Measurements from ENCODE around the gene USF2. TPM values are rescaled to one million over a fixed set of nuclear protein-coding genes. Genes with fewer than 3 reads are reported as not detected.

Gene USF2
- total and polyA plus RNA-seq, 8 donors = 26.8 to 109 (median 86.0) TPM

GRCh38 chr19:35291916-35292315 is 23.2 kb downstream of the USF2 start, which contains the start of gene MAG:
Gene MAG (plus strand): TSS chr19:35292161. CDS start chr19:35295409, 3,248 bp downstream.
- no peak within 1 kb of the TSS for H3K4me3 ChIP-seq
- WGBS, 5 donors = 64 to 81% (median 65%) methylated on average over 10 to 12 of the region's 12 CpGs
- no peak within 1 kb of the TSS for H3K27ac ChIP-seq
- peaks cover 0 to 67% (median 20%) of the 10 kb centered on the region in 3 donors for H3K27me3 ChIP-seq
- intact Hi-C loops (cut with DNase I; ENCODE audit: low total_unique reads) = no loop called here
- DNase-seq = no peak
- H3K4me1 ChIP-seq = no peaks in the 10 kb centered on the region
- H3K36me3 ChIP-seq = no peaks in the 10 kb centered on the region
- TF ChIP-seq CTCF (IDR thresholded peaks at IDR 0.05) = no peak
- no peak for TF ChIP-seq POLR2A (IDR thresholded peaks at IDR 0.05)
- TF ChIP-seq POLR2AphosphoS5 (IDR thresholded peaks at IDR 0.05) = no peak
- no peak for TF ChIP-seq EP300 (IDR thresholded peaks at IDR 0.05)
- no peaks in the 10 kb centered on the region for H3K9me3 ChIP-seq

DNA sequence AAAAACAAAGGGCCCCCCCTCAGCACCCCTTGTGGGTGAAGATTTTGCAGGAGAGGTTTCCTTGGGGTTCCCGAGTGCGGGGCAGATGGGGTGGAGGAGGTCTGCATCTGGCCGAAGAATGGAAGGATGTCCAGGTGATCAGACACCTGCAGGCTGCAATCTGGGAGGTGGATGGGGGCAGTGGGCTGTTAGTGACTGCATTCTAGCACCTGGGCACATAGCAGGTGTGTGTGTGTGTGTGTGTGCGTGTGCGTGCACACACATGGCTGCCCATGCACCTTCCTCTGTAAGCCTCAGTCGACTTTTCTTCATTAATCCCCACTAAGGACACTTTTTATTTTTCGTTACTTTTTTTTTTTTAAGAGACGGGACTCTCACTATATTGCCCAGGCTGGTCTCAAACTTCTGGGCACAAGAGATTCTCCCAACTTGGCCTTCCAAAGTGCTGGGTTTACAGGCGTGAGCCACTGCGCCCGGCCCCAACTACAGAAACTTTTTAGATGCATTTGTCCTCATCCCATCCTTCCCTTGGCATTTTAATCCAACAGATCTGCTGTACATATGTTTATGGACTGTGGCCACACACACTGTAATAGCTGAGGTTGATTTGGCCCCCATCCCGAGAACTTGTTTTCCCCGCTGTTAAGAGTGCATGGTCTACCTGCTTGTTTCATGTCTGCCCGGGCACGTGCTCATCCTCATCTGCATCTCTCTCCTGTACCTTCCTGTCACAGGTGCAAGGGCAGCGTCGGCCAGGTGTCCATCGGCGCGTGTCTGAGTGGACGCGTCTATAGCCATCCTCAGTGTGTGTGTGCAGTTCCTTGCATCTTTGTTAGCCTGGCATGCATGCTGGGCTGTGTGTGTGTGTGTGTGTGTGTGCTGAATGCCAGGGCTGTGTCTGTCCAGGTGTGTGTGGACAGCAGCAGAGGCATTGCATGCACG is 23.9 kb downstream of the USF2 start:
- Histone ChIP-seq H3K27ac (no peak overlapping the region), H3K27me3 (peaks cover 0 to 71% (median 20%) of the 10 kb centered on the region in 3 donors), H3K4me1 (no peaks in the 10 kb centered on the region), H3K36me3 (no peaks in the 10 kb centered on the region), H3K4me3 (no peak overlapping the region), H3K9me3 (no peaks in the 10 kb centered on the region)
- intact Hi-C loops (cut with DNase I; ENCODE audit: low total_unique reads) = no loop called here
- WGBS, 5 donors = 68 to 78% (median 76%) methylated on average over 21 to 23 of the region's 23 CpGs
- no peak for DNase-seq
- TF ChIP-seq EP300 (IDR thresholded peaks at IDR 0.05) = no peak
- TF ChIP-seq POLR2A (IDR thresholded peaks at IDR 0.05) = no peak
- no peak for TF ChIP-seq CTCF (IDR thresholded peaks at IDR 0.05)
- TF ChIP-seq POLR2AphosphoS5 (IDR thresholded peaks at IDR 0.05) = no peak

DNA sequence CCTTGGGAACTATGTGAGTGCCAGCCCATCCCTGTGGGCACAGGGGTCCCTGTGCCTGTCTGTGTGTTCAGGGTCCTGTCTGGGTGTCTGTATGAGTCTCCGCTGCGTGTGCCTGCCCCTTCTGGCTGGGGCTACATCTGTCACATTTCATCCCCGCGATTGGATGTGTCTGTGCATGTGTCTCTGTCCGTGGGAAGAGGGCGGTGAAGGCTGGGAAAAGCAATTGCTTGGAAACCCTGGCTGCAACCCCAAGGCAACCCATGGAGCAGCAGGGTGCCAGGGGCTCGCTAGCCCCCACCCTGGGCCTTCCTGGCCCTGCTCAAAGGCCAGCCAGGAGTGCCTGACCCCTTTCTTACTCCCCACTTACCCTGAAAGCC is 24.6 kb downstream of the USF2 start:
- no peak for DNase-seq
- 42 to 56% (median 48%) methylated on average over 4 to 7 of the region's 7 CpGs for WGBS, 5 donors
- no peaks in the 10 kb centered on the region for H3K4me1 ChIP-seq

GRCh38 chr19:35293808-35294207 is 25.0 kb downstream of the USF2 start:
- Histone ChIP-seq H3K27me3 (peaks cover 0 to 69% (median 20%) of the 10 kb centered on the region in 3 donors), H3K36me3 (no peaks in the 10 kb centered on the region), H3K4me1 (no peaks in the 10 kb centered on the region), H3K4me3 (no peak overlapping the region), H3K27ac (no peak overlapping the region), H3K9me3 (no peaks in the 10 kb centered on the region)
- WGBS, 5 donors = 43 to 51% (median 48%) methylated on average over 11 to 17 of the region's 17 CpGs
- intact Hi-C loops (cut with DNase I; ENCODE audit: low total_unique reads) = no loop called here
- TF ChIP-seq POLR2A (IDR thresholded peaks at IDR 0.05) = no peak
- TF ChIP-seq EP300 (IDR thresholded peaks at IDR 0.05) = no peak
- DNase-seq = no peak

More for the DNA sequence above, 24.6 kb downstream of the USF2 start:
- H3K36me3 ChIP-seq = no peaks in the 10 kb centered on the region
- no peak overlapping the region for H3K27ac ChIP-seq
- TF ChIP-seq POLR2A (IDR thresholded peaks at IDR 0.05) = no peak
- no peak for TF ChIP-seq CTCF (IDR thresholded peaks at IDR 0.05)
- no peak for TF ChIP-seq EP300 (IDR thresholded peaks at IDR 0.05)
- TF ChIP-seq POLR2AphosphoS5 (IDR thresholded peaks at IDR 0.05) = no peak
- H3K9me3 ChIP-seq = no peaks in the 10 kb centered on the region
- H3K27me3 ChIP-seq = peaks cover 0 to 73% (median 20%) of the 10 kb centered on the region in 3 donors
- intact Hi-C loops (cut with DNase I; ENCODE audit: low total_unique reads) = no loop called here
- H3K4me3 ChIP-seq = no peak overlapping the region

All from stomach (tissue), 9 donors.